ENCODE measurements around the gene LANCL2. TPM values are rescaled to one million over a fixed set of nuclear protein-coding genes. Genes with fewer than 3 reads are reported as not detected.
"Not testable (repeated sequence)": the region's sequence is repeated elsewhere in the genome, so short reads cannot be mapped to it uniquely, and the experiment has no call there.

The LANCL2 gene
- total RNA-seq, 1 donor: 13.8 TPM

GRCh38 chr7:55467047-55467593, 102.0 kb downstream of the LANCL2 start:
- H3K4me3 ChIP-seq (ENCODE audit: low read depth, low read length): no peak overlapping the region
- no peak for TF ChIP-seq CTCF (IDR thresholded peaks at IDR 0.05; ENCODE audit: insufficient read depth, low read depth, low read length)
- DNase-seq (ENCODE audit: low read depth): no peak

- DNase-seq (ENCODE audit: low read depth): no peak
- no peak overlapping the region for H3K4me3 ChIP-seq (ENCODE audit: low read depth, low read length)
- TF ChIP-seq CTCF (IDR thresholded peaks at IDR 0.05; ENCODE audit: insufficient read depth, low read depth, low read length): no peak
Observed at GRCh38 chr7:55468495-55468894, 103.4 kb downstream of the LANCL2 start.

- TF ChIP-seq CTCF (IDR thresholded peaks at IDR 0.05; ENCODE audit: insufficient read depth, low read depth, low read length): no peak
- no peak for DNase-seq (ENCODE audit: low read depth)
- no peak overlapping the region for H3K4me3 ChIP-seq (ENCODE audit: low read depth, low read length)
Observed at GRCh38 chr7:55469271-55469681, 104.1 kb downstream of the LANCL2 start.

- TF ChIP-seq CTCF (IDR thresholded peaks at IDR 0.05; ENCODE audit: insufficient read depth, low read depth, low read length): no peak
- H3K4me3 ChIP-seq (ENCODE audit: low read depth, low read length): no peak overlapping the region
- DNase-seq (ENCODE audit: low read depth): no peak
Observed at GRCh38 chr7:55469721-55470120, 104.6 kb downstream of the LANCL2 start.

GRCh38 chr7:55470261-55470660, 105.1 kb downstream of the LANCL2 start:
- TF ChIP-seq CTCF (IDR thresholded peaks at IDR 0.05; ENCODE audit: insufficient read depth, low read depth, low read length): no peak
- H3K4me3 ChIP-seq (ENCODE audit: low read depth, low read length): no peak overlapping the region
- no peak for DNase-seq (ENCODE audit: low read depth)

GRCh38 chr7:55471594-55471993, 106.5 kb downstream of the LANCL2 start:
- not testable (repeated sequence) for H3K4me3 ChIP-seq (ENCODE audit: low read depth, low read length); DNase-seq (ENCODE audit: low read depth)

GRCh38 chr7:55472406-55472805, 107.3 kb downstream of the LANCL2 start:
- not testable (repeated sequence) for DNase-seq (ENCODE audit: low read depth); H3K4me3 ChIP-seq (ENCODE audit: low read depth, low read length)

- H3K4me3 ChIP-seq (ENCODE audit: low read depth, low read length): no peak overlapping the region
- no peak for TF ChIP-seq CTCF (IDR thresholded peaks at IDR 0.05; ENCODE audit: insufficient read depth, low read depth, low read length)
- DNase-seq (ENCODE audit: low read depth): no peak
Observed at GRCh38 chr7:55472928-55473725, 108.0 kb downstream of the LANCL2 start.

All from fibroblast of villous mesenchyme (primary cell).